SU-DHL-6 (cell line): ENCODE results near the gene UTP4.

Experiments
- EZH2phosphoT487 ChIP-seq: fragments of 200-600 bp; sonication (generic), shearing (Covaris generic); conservative IDR thresholded peaks from 2 replicates; pipeline ENCODE4 v1.6.1; 2018; ENCODE audit warnings: mild to moderate bottlenecking, antibody characterized with exemption, low read length, moderate library complexity, mixed read lengths
- TF ChIP-seq, protein P1 (sequence below): fragments of 200-600 bp; sonication (generic); IDR thresholded peaks from one replicate; pipeline ENCODE4 v1.5.1; 2017; ENCODE audit warnings: antibody characterized with exemption, mild to moderate bottlenecking, low read length, moderate library complexity; ENCODE audit not compliant: insufficient read depth, poor library complexity, severe bottlenecking

DNA sequence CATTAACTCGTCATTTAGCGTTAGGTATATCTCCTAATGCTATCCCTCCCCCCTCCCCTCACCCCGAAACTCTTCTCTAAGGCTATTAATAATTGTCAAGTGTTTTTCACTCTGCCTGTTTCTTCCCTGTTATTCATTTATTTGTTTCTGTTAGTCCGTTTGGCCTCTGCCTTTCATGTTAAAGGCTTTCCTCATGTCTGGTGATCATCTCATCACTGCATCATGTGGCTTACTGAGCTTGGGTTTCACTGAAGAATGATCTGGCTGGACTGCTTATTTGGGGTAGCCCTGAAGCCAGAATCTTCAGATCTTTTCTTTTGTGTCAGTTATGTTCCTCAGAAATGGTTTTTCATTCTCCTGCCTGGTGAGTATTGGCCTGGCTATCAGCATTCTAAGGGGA, 9.5 kb downstream of the UTP4 start:
- TF ChIP-seq, protein P1, sequence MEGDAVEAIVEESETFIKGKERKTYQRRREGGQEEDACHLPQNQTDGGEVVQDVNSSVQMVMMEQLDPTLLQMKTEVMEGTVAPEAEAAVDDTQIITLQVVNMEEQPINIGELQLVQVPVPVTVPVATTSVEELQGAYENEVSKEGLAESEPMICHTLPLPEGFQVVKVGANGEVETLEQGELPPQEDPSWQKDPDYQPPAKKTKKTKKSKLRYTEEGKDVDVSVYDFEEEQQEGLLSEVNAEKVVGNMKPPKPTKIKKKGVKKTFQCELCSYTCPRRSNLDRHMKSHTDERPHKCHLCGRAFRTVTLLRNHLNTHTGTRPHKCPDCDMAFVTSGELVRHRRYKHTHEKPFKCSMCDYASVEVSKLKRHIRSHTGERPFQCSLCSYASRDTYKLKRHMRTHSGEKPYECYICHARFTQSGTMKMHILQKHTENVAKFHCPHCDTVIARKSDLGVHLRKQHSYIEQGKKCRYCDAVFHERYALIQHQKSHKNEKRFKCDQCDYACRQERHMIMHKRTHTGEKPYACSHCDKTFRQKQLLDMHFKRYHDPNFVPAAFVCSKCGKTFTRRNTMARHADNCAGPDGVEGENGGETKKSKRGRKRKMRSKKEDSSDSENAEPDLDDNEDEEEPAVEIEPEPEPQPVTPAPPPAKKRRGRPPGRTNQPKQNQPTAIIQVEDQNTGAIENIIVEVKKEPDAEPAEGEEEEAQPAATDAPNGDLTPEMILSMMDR = no peak
- no peak for TF ChIP-seq EZH2phosphoT487
